ENCODE data around the gene KCNH4. TPM values are rescaled to one million over a fixed set of nuclear protein-coding genes. Genes with fewer than 3 reads are reported as not detected.

The KCNH4 gene
- total RNA-seq, 1 donor = 0.09 TPM

- no peak for TF ChIP-seq CTCF (IDR thresholded peaks at IDR 0.05; ENCODE audit: insufficient read depth, low read length)
- no peak overlapping the region for H3K4me3 ChIP-seq (ENCODE audit: low read depth, low read length)
- DNase-seq (ENCODE audit: low read depth) = no peak
Measured at GRCh38 chr17:42111265-42111636, 69.7 kb downstream of the KCNH4 start.

DNA sequence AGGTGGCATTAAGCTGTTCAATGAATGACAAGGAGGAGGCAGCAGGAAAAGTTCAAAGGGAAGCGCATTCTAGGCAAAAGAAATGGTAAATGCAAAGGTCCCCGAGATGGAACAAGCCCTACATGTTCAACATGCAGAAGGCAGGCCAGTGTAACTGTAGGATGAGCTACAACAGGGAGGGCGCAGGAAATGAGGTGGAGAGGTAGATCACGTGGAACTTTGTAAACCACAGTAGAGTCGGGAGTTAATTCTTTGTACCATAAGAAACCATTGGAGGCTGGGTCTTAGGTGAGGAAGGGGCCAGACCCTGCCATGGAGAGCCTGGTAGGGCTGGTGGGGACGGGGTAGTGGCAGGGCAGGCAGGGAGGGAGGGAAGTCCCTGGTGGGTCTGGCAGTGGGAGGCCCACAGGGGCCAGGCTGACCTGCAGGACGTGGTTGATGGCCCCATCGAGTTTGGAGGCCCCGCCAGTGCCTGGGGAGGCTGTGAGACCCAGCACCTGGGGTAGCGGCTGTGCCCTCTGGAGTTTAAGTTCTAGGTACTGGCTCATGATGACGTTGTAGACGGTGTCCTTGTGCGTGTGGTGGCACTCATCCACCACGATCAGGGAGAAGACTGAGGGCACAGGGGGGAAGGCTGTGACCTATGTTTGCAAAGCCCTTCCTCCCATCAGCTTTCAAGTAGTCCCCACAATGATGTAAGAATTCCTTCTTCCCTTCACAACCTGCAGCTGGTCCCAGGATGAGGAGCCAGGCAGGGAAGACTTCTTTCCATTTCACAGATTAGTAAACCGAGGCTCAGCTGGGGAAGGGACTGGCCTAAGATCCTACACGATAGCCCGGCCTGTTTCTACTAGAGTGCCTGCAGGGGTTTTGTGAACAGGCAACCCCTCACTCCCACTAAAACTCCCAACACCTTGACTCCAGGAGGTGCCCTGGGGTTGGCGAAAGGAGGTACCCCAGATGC lies 70.4 kb downstream of the KCNH4 start:
- DNase-seq (ENCODE audit: low read depth) = no peak
- TF ChIP-seq CTCF (IDR thresholded peaks at IDR 0.05; ENCODE audit: insufficient read depth, low read length) = no peak
- no peak overlapping the region for H3K4me3 ChIP-seq (ENCODE audit: low read depth, low read length)

GRCh38 chr17:42109086-42109485 lies 71.9 kb downstream of the KCNH4 start:
- DNase-seq (ENCODE audit: low read depth) = no peak
- no peak for TF ChIP-seq CTCF (IDR thresholded peaks at IDR 0.05; ENCODE audit: insufficient read depth, low read length)
- no peak overlapping the region for H3K4me3 ChIP-seq (ENCODE audit: low read depth, low read length)

GRCh38 chr17:42107597-42108576 lies 73.1 kb downstream of the KCNH4 start:
- TF ChIP-seq CTCF (IDR thresholded peaks at IDR 0.05; ENCODE audit: insufficient read depth, low read length) = no peak
- no peak for DNase-seq (ENCODE audit: low read depth)
- H3K4me3 ChIP-seq (ENCODE audit: low read depth, low read length) = no peak overlapping the region

GRCh38 chr17:42107124-42107523 lies 73.8 kb downstream of the KCNH4 start:
- TF ChIP-seq CTCF (IDR thresholded peaks at IDR 0.05; ENCODE audit: insufficient read depth, low read length) = no peak
- DNase-seq (ENCODE audit: low read depth) = no peak
- no peak overlapping the region for H3K4me3 ChIP-seq (ENCODE audit: low read depth, low read length)

Other genes with a start within 250 kb of the KCNH4 start
- 64.3 and 84.2 TPM in 2 replicates for gene CNP, start 214.3 kb downstream of the KCNH4 start, total RNA-seq (ENCODE audit: low replicate concordance)
- 58.0 and 131 TPM in 2 replicates for gene DNAJC7, start 163.7 kb downstream of the KCNH4 start, total RNA-seq (ENCODE audit: low replicate concordance)
- gene NKIRAS2, start 161.1 kb downstream of the KCNH4 start, total RNA-seq (ENCODE audit: low replicate concordance) = 17.1 and 27.1 TPM in 2 replicates
- 0.09 and 0.49 TPM in 2 replicates for gene C17orf113, start 130.5 kb downstream of the KCNH4 start, total RNA-seq (ENCODE audit: low replicate concordance)
- not detected in 2 replicates for gene ZNF385C, start 82.7 kb downstream of the KCNH4 start, total RNA-seq (ENCODE audit: low replicate concordance)
- gene DHX58, start 68.4 kb downstream of the KCNH4 start, total RNA-seq (ENCODE audit: low replicate concordance) = 11.3 and 24.3 TPM in 2 replicates
- 8.5 and 13.7 TPM in 2 replicates for gene KAT2A, start 59.8 kb downstream of the KCNH4 start, total RNA-seq (ENCODE audit: low replicate concordance)
- not detected in 2 replicates for gene HSPB9, start 58.3 kb downstream of the KCNH4 start, total RNA-seq (ENCODE audit: low replicate concordance)
- 8.3 and 82.2 TPM in 2 replicates for gene RAB5C, start 26.2 kb downstream of the KCNH4 start, total RNA-seq (ENCODE audit: low replicate concordance)
- not detected in 2 replicates for gene HCRT, start 4.3 kb upstream of the KCNH4 start, total RNA-seq (ENCODE audit: low replicate concordance)
- 14.8 and 33.8 TPM in 2 replicates for gene GHDC, start 13.4 kb upstream of the KCNH4 start, total RNA-seq (ENCODE audit: low replicate concordance)
- gene STAT5B, start 95.2 kb upstream of the KCNH4 start, total RNA-seq (ENCODE audit: low replicate concordance) = 14.1 and 23.0 TPM in 2 replicates
- 25.2 and 27.3 TPM in 2 replicates for gene STAT5A, start 107.4 kb upstream of the KCNH4 start, total RNA-seq (ENCODE audit: low replicate concordance)
- gene STAT3, start 207.3 kb upstream of the KCNH4 start, total RNA-seq (ENCODE audit: low replicate concordance) = 103 and 137 TPM in 2 replicates
- 639 and 721 TPM in 2 replicates for gene CAVIN1, start 242.1 kb upstream of the KCNH4 start, total RNA-seq (ENCODE audit: low replicate concordance)

Measured in fibroblast of the aortic adventitia (primary cell).